ENCODE measurements around the gene APRT.

APRT gene

GRCh38 chr16:88834670-88835069 lies 22.9 kb upstream of the APRT start:
- Histone ChIP-seq H3K4me1 (ENCODE audit: control insufficient read depth, insufficient read depth, low read length) (no peaks in the 10 kb centered on the region), H3K36me3 (ENCODE audit: control insufficient read depth, insufficient read depth, low read length) (peaks cover 3% of the 10 kb centered on the region)
- WGBS, 2 experiments: 91 to 92% methylated on average over 13 of the region's 13 CpGs

GRCh38 chr16:88833086-88833485 lies 21.4 kb upstream of the APRT start:
- WGBS, 2 experiments: 96% methylated on average over 13 of the region's 13 CpGs
- Histone ChIP-seq H3K9me3 (ENCODE audit: control insufficient read depth, low read length) (no peaks in the 10 kb centered on the region), H3K27me3 (ENCODE audit: control insufficient read depth, insufficient read depth, low read length, poor library complexity, severe bottlenecking) (no peaks in the 10 kb centered on the region), H3K4me1 (ENCODE audit: control insufficient read depth, insufficient read depth, low read length) (no peaks in the 10 kb centered on the region), H3K36me3 (ENCODE audit: control insufficient read depth, insufficient read depth, low read length) (no peaks in the 10 kb centered on the region), H3K4me3 (ENCODE audit: insufficient read depth, low read depth, low read length) (no peak overlapping the region), H3K27ac (ENCODE audit: insufficient read depth, low read depth, low read length, poor library complexity, severe bottlenecking) (no peak overlapping the region)

More at GRCh38 chr16:88834670-88835069, 22.9 kb upstream of the APRT start:
- Histone ChIP-seq H3K27me3 (ENCODE audit: control insufficient read depth, insufficient read depth, low read length, poor library complexity, severe bottlenecking) (no peaks in the 10 kb centered on the region), H3K9me3 (ENCODE audit: control insufficient read depth, low read length) (no peaks in the 10 kb centered on the region), H3K27ac (ENCODE audit: insufficient read depth, low read depth, low read length, poor library complexity, severe bottlenecking) (no peak overlapping the region), H3K4me3 (ENCODE audit: insufficient read depth, low read depth, low read length) (no peak overlapping the region)

GRCh38 chr16:88831838-88832237 lies 20.1 kb upstream of the APRT start:
- H3K9me3 ChIP-seq (ENCODE audit: control insufficient read depth, low read length): no peaks in the 10 kb centered on the region
- H3K36me3 ChIP-seq (ENCODE audit: control insufficient read depth, insufficient read depth, low read length): no peaks in the 10 kb centered on the region
- no peaks in the 10 kb centered on the region for H3K4me1 ChIP-seq (ENCODE audit: control insufficient read depth, insufficient read depth, low read length)
- no peak overlapping the region for H3K4me3 ChIP-seq (ENCODE audit: insufficient read depth, low read depth, low read length)
- WGBS, 2 experiments: 82% methylated on average over 13 of the region's 13 CpGs
- H3K27me3 ChIP-seq (ENCODE audit: control insufficient read depth, insufficient read depth, low read length, poor library complexity, severe bottlenecking): no peaks in the 10 kb centered on the region
- no peak overlapping the region for H3K27ac ChIP-seq (ENCODE audit: insufficient read depth, low read depth, low read length, poor library complexity, severe bottlenecking)

- Histone ChIP-seq H3K4me3 (ENCODE audit: insufficient read depth, low read depth, low read length) (no peak overlapping the region), H3K4me1 (ENCODE audit: control insufficient read depth, insufficient read depth, low read length) (no peaks in the 10 kb centered on the region), H3K27ac (ENCODE audit: insufficient read depth, low read depth, low read length, poor library complexity, severe bottlenecking) (no peak overlapping the region), H3K36me3 (ENCODE audit: control insufficient read depth, insufficient read depth, low read length) (no peaks in the 10 kb centered on the region), H3K27me3 (ENCODE audit: control insufficient read depth, insufficient read depth, low read length, poor library complexity, severe bottlenecking) (no peaks in the 10 kb centered on the region), H3K9me3 (ENCODE audit: control insufficient read depth, low read length) (no peaks in the 10 kb centered on the region)
- WGBS, 2 experiments: 94 to 95% methylated on average over 14 of the region's 14 CpGs
Observed at GRCh38 chr16:88830783-88831182, 19.1 kb upstream of the APRT start.

GRCh38 chr16:88830258-88830657 lies 18.5 kb upstream of the APRT start:
- H3K36me3 ChIP-seq (ENCODE audit: control insufficient read depth, insufficient read depth, low read length): no peaks in the 10 kb centered on the region
- no peak overlapping the region for H3K4me3 ChIP-seq (ENCODE audit: insufficient read depth, low read depth, low read length)
- no peaks in the 10 kb centered on the region for H3K27me3 ChIP-seq (ENCODE audit: control insufficient read depth, insufficient read depth, low read length, poor library complexity, severe bottlenecking)
- no peaks in the 10 kb centered on the region for H3K9me3 ChIP-seq (ENCODE audit: control insufficient read depth, low read length)
- H3K4me1 ChIP-seq (ENCODE audit: control insufficient read depth, insufficient read depth, low read length): no peaks in the 10 kb centered on the region
- H3K27ac ChIP-seq (ENCODE audit: insufficient read depth, low read depth, low read length, poor library complexity, severe bottlenecking): no peak overlapping the region
- 91 to 92% methylated on average over 11 of the region's 11 CpGs for WGBS, 2 experiments

- no peaks in the 10 kb centered on the region for H3K4me1 ChIP-seq (ENCODE audit: control insufficient read depth, insufficient read depth, low read length)
- H3K27ac ChIP-seq (ENCODE audit: insufficient read depth, low read depth, low read length, poor library complexity, severe bottlenecking): no peak overlapping the region
- 91% methylated on average over 24 of the region's 24 CpGs for WGBS, 2 experiments
- H3K27me3 ChIP-seq (ENCODE audit: control insufficient read depth, insufficient read depth, low read length, poor library complexity, severe bottlenecking): no peaks in the 10 kb centered on the region
- H3K4me3 ChIP-seq (ENCODE audit: insufficient read depth, low read depth, low read length): no peak overlapping the region
- H3K36me3 ChIP-seq (ENCODE audit: control insufficient read depth, insufficient read depth, low read length): no peaks in the 10 kb centered on the region
- H3K9me3 ChIP-seq (ENCODE audit: control insufficient read depth, low read length): no peaks in the 10 kb centered on the region
Observed at GRCh38 chr16:88828711-88829110, 17.0 kb upstream of the APRT start.

- Histone ChIP-seq H3K9me3 (ENCODE audit: control insufficient read depth, low read length) (no peaks in the 10 kb centered on the region), H3K27me3 (ENCODE audit: control insufficient read depth, insufficient read depth, low read length, poor library complexity, severe bottlenecking) (no peaks in the 10 kb centered on the region), H3K4me1 (ENCODE audit: control insufficient read depth, insufficient read depth, low read length) (no peaks in the 10 kb centered on the region), H3K27ac (ENCODE audit: insufficient read depth, low read depth, low read length, poor library complexity, severe bottlenecking) (no peak overlapping the region), H3K36me3 (ENCODE audit: control insufficient read depth, insufficient read depth, low read length) (no peaks in the 10 kb centered on the region), H3K4me3 (ENCODE audit: insufficient read depth, low read depth, low read length) (no peak overlapping the region)
- WGBS, 2 experiments: 94 to 95% methylated on average over 21 of the region's 21 CpGs
Observed at GRCh38 chr16:88827727-88828126, 16.0 kb upstream of the APRT start.

GRCh38 chr16:88826070-88826840 lies 14.5 kb upstream of the APRT start:
- no peaks in the 10 kb centered on the region for H3K36me3 ChIP-seq (ENCODE audit: control insufficient read depth, insufficient read depth, low read length)
- no peak overlapping the region for H3K27ac ChIP-seq (ENCODE audit: insufficient read depth, low read depth, low read length, poor library complexity, severe bottlenecking)
- H3K4me1 ChIP-seq (ENCODE audit: control insufficient read depth, insufficient read depth, low read length): no peaks in the 10 kb centered on the region
- H3K27me3 ChIP-seq (ENCODE audit: control insufficient read depth, insufficient read depth, low read length, poor library complexity, severe bottlenecking): no peaks in the 10 kb centered on the region
- H3K4me3 ChIP-seq (ENCODE audit: insufficient read depth, low read depth, low read length): no peak overlapping the region
- 94 to 95% methylated on average over 26 of the region's 26 CpGs for WGBS, 2 experiments
- H3K9me3 ChIP-seq (ENCODE audit: control insufficient read depth, low read length): no peaks in the 10 kb centered on the region

GRCh38 chr16:88825146-88825545 lies 13.4 kb upstream of the APRT start:
- Histone ChIP-seq H3K27me3 (ENCODE audit: control insufficient read depth, insufficient read depth, low read length, poor library complexity, severe bottlenecking) (no peaks in the 10 kb centered on the region), H3K9me3 (ENCODE audit: control insufficient read depth, low read length) (no peaks in the 10 kb centered on the region), H3K4me3 (ENCODE audit: insufficient read depth, low read depth, low read length) (no peak overlapping the region), H3K36me3 (ENCODE audit: control insufficient read depth, insufficient read depth, low read length) (no peaks in the 10 kb centered on the region), H3K27ac (ENCODE audit: insufficient read depth, low read depth, low read length, poor library complexity, severe bottlenecking) (no peak overlapping the region), H3K4me1 (ENCODE audit: control insufficient read depth, insufficient read depth, low read length) (no peaks in the 10 kb centered on the region)
- WGBS, 2 experiments: 89 to 93% methylated on average over 12 of the region's 12 CpGs

- Histone ChIP-seq H3K4me1 (ENCODE audit: control insufficient read depth, insufficient read depth, low read length) (no peaks in the 10 kb centered on the region), H3K4me3 (ENCODE audit: insufficient read depth, low read depth, low read length) (no peak overlapping the region), H3K27ac (ENCODE audit: insufficient read depth, low read depth, low read length, poor library complexity, severe bottlenecking) (no peak overlapping the region), H3K36me3 (ENCODE audit: control insufficient read depth, insufficient read depth, low read length) (no peaks in the 10 kb centered on the region), H3K27me3 (ENCODE audit: control insufficient read depth, insufficient read depth, low read length, poor library complexity, severe bottlenecking) (no peaks in the 10 kb centered on the region), H3K9me3 (ENCODE audit: control insufficient read depth, low read length) (no peaks in the 10 kb centered on the region)
- 91% methylated on average over 33 of the region's 33 CpGs for WGBS, 2 experiments
Observed at GRCh38 chr16:88824256-88825077, 12.7 kb upstream of the APRT start.
